LNCAP (cell line): ENCODE data around the gene ANKRD13C.

Experiments used
- CTCF ChIP-seq: fragments of 450-650 bp; IDR thresholded peaks from 2 replicates; pipeline ENCODE4 v1.5.1; 2017; ENCODE audit warnings: mild to moderate bottlenecking

ANKRD13C gene

DNA sequence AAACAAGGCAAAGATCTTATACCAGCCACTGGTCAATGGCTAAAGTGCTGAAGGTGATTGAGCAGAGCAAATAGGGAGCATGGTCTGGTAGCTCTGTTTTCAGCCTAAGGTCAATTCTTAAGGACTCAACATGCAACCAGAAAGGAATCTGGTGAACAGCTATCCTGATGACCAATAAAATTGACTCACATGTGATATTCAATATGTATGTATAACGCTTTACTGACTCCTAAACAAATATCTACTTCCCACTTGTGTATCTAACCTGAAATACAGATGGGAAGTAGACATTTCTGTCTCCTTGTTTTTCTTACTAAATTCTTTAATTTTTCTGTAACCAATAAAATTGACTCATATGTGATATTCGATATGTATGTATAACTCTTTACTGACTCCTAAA is 31.6 kb upstream of the ANKRD13C start:
- no peak for TF ChIP-seq CTCF

GRCh38 chr1:70385477-70385876 is 31.0 kb upstream of the ANKRD13C start:
- no peak for TF ChIP-seq CTCF

DNA sequence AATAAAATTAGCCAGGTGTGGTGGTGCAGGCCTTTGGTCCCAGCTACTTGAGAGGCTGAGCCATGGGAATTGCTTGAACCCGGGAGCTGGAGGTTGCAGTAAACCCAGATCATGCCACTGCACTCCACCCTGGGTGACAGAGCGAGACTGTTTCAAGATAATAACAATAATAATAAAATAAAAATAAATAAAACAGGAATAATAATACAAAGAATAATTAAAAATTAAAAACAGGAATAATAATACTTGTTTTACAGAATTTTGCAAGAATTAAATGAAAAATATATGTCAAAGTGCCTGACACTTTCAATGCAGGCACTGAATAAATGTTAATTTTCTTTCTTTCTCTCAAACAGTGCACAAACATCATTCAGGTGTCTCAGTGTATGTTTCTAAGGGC is 30.0 kb upstream of the ANKRD13C start:
- no peak for TF ChIP-seq CTCF

- TF ChIP-seq CTCF = no peak
Observed at GRCh38 chr1:70383483-70383882, 29.0 kb upstream of the ANKRD13C start.

- TF ChIP-seq CTCF = no peak
Observed at GRCh38 chr1:70382682-70383081, 28.2 kb upstream of the ANKRD13C start.

GRCh38 chr1:70376196-70376595 is 21.7 kb upstream of the ANKRD13C start:
- no peak for TF ChIP-seq CTCF

DNA sequence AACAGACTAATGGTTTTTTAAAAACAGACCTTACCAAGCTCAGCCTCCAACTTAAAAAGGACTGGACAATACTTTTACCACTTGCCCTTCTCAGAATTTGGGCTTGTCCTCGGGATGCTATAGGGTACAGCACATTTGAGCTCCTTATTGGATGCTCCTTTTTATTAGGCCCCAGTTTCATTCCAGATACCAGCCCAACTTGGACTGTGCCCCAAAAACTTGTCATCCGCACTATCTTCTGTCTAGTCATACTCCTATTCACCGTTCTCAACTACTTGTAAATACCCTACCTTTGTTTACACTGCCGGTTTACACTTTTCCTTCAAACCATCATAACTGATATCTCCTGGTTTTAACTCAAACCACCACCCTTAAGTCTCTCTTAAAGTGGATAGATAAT is 17.9 kb upstream of the ANKRD13C start:
- TF ChIP-seq CTCF = no peak

GRCh38 chr1:70364439-70364838 is 9.9 kb upstream of the ANKRD13C start:
- no peak for TF ChIP-seq CTCF
